SIG-M5 treated with dmso at 0.1 percent for 504 hours (cell line): ENCODE results near the gene GLRA3.

Source experiments
- DNase-seq: peaks from one replicate; lab custom pipeline; 2025; ENCODE audit not compliant: unreplicated experiment; lab: John Stamatoyannopoulos, UW

Gene GLRA3

GRCh38 chr4:174604198-174604597 lies 224.8 kb downstream of the GLRA3 start:
- peak; percentile 10 for DNase-seq

GRCh38 chr4:174600391-174600790 lies 228.7 kb downstream of the GLRA3 start:
- no peak for DNase-seq

DNA sequence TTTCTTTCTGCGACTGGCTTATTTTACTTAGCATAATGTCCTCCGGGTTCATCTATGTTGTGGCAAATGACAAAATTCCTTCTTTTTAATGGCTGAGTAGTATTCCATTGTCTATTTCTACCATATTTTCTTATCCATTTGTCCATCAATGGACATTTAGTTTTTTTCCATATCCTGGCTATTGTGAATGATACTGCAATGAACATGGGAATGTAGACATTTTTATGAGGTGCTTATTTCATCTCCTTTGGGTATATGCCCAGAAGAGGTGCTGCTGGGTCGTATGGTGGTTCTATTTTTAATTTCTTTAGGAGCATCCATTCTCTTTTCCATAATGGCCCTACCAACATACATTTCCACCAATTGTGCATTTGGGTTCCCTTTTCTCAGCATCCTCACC lies 230.2 kb downstream of the GLRA3 start:
- DNase-seq = no peak

- DNase-seq = no peak
Measured at GRCh38 chr4:174596513-174596912, 232.5 kb downstream of the GLRA3 start.

GRCh38 chr4:174595141-174595929 lies 233.7 kb downstream of the GLRA3 start:
- DNase-seq = no peak

- no peak for DNase-seq
Measured at GRCh38 chr4:174593701-174594100, 235.3 kb downstream of the GLRA3 start.

DNA sequence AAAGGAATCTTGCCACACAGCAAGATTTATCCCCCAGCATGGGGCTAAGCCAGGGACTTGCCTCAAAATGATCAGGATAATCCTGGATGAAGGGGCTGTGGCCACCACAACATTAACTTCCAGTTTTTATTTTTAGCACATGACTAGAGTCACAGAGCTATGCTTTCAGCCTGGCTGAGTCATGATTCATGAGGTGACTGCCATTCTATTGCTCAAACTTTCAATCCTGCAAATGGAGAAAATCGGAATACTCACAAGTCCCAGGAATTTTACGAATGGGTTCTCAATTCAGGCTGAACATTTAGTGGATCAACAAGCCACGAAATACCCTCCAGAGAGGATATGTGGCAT lies 236.1 kb downstream of the GLRA3 start:
- peak; percentile 31 for DNase-seq

DNA sequence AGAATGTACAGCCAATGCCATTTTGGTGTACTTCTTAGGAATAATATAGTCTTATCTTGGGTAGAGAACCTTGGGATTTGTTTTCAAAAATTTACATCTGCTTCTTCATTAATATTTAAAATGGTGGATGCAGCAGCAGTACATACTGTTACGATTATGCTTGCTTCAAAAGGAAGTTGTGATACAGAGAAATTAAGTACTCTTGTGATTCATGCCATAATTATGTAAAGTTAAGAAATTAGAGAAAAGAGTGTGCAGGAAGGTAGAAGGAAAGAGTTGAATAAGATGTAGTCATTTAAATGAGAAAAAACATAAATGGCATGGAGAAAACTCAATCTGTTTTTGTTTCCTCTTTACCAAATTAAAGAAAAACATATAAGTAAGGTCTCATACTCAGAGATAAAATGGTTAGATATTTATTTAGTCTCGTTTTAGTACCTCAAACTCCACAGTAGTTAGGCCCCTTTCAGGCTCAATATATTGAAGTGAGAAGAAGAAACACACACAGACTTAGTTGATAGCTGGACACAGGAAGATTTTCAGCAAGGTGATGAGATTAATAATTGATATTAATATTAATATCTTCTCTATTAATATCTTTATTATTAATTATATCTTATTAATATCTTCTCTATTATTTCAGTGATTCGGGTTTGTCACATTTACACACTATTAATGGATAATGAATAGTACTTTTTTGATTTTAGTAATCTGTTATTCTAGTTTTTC lies 236.6 kb downstream of the GLRA3 start:
- no peak for DNase-seq

DNA sequence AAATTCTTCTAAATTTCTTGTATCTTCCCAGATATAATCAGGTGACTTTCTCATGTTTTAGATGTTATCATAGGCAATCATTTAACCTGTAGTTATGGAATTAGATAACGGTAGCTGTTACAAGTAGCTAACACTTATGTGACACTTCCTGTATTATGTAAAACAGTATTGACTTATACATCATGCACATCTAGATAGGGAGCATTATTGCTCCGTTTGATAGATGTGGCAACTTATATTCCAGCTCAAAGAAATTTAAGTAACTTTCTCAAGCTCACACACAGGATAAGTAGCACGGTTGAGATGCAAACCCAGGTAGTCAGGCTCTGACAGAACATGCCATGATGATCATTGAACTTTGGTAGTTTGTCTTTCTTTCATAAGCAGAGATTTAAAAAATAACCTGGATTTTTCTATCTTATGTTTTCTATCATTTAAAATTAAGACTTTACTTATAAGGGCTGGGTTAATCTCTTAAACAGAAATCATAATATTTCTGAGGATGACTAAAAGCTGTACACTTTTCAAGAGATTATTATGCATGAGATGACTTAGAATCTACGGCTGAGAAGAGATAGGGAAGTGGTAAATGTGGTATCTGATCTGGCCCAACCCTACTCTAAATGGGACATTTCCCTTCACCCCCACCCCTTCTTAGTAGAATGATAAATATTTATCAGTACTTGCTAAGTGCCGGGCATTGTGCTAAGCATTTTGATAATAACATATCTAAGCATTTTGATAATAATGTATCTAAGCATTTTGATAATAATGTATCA lies 237.6 kb downstream of the GLRA3 start:
- DNase-seq = peak; percentile 24

GRCh38 chr4:174590336-174590735 lies 238.7 kb downstream of the GLRA3 start:
- DNase-seq = no peak
